Heart left ventricle (tissue), 13 donors: ENCODE results near the gene TRMT10B.

ENCODE experiments used
- POLR2A ChIP-seq, 2 donors: fragments of 450-650 bp; IDR thresholded peaks; one replicate each; pipeline ENCODE4 v1.6.1; 2017; ENCODE audit warnings: antibody characterized with exemption in 2 of 2, mild to moderate bottlenecking in 2 of 2, moderate library complexity in 2 of 2
- TF ChIP-seq, protein P1 (sequence below), 12 donors: fragments of 200-600 bp; sonication (generic) in 4 of 12; IDR thresholded peaks; one replicate each; pipeline versions ENCODE4 v1.5.0 to v1.8.0; 2018 to 2022; ENCODE audit warnings: antibody characterized with exemption in 12 of 12, mild to moderate bottlenecking in 5 of 12
- donor health status: ischemic (EF 13 %, LVEDD 7.1; RV severe dilation, severe dysfunction).
- donor health status: DM: no; HTN: yes; CAD: no.
- donor health status: DM: no; HTN: no; CAD: no.
- donor health status: ischemic (EF 25% LVEDD 6.9; RV normal size, moderate dysfunction).
- donor health status: ischemic (EF 25% LVEDD 5.7; RV mildly dilated, moderate dysfunction).
- donor health status: ischemic (EF 35%, LVEDD 5.7; RV mildly dilated, moderate dysfunction).
- donor health status: nonischemic (EF 11% LVEDD 7.7; RV severe dilation, severe dysfunction).
- donor health status: DM: yes; HTN: yes; CAD: no.
- donor health status: PGD.
- donor health status: ischemic (EF 29% LVEDD 5.4; RV normal size, mild dysfunction).
- donor health status: nonischemic (EF 23%, LVEDD 6.1; RV moderate dilation, normal function).

DNA sequence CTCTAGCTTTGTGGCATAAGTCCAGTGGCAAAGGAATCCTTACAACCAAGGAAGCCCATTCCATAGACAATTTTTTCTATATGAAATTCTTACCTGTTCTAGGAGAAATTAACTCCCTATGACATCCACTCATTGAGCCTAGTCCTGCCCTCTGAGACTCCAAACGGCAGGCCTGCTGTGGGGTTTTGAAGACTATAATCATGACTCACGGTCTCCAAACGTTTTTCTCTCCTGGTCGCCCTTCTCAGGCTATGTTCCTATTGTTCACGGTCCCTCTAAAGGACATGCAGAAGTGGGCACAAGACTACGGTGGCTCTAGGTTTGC, 30.6 kb downstream of the TRMT10B start:
- TF ChIP-seq, protein P1, sequence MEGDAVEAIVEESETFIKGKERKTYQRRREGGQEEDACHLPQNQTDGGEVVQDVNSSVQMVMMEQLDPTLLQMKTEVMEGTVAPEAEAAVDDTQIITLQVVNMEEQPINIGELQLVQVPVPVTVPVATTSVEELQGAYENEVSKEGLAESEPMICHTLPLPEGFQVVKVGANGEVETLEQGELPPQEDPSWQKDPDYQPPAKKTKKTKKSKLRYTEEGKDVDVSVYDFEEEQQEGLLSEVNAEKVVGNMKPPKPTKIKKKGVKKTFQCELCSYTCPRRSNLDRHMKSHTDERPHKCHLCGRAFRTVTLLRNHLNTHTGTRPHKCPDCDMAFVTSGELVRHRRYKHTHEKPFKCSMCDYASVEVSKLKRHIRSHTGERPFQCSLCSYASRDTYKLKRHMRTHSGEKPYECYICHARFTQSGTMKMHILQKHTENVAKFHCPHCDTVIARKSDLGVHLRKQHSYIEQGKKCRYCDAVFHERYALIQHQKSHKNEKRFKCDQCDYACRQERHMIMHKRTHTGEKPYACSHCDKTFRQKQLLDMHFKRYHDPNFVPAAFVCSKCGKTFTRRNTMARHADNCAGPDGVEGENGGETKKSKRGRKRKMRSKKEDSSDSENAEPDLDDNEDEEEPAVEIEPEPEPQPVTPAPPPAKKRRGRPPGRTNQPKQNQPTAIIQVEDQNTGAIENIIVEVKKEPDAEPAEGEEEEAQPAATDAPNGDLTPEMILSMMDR (IDR thresholded peaks at IDR 0.05): no peak
- TF ChIP-seq POLR2A (IDR thresholded peaks at IDR 0.05): no peak
